Muscle of leg (tissue), 11 donors: ENCODE measurements around the gene C11orf52. TPM values are rescaled to one million over a fixed set of nuclear protein-coding genes. Genes with fewer than 3 reads are reported as not detected.

Experiments
- DNase-seq: peaks from one replicate; pipeline ENCODE4 v3.0.0; 2013
- H3K27ac ChIP-seq: one replicate; pipeline ENCODE4 v1.5.1; 2013; ENCODE audit warnings: mild to moderate bottlenecking, low read length, control low read depth
- H3K27me3 ChIP-seq: one replicate; pipeline ENCODE4 v1.6.1; 2013; ENCODE audit warnings: low read length; ENCODE audit not compliant: control insufficient read depth, insufficient read depth
- H3K36me3 ChIP-seq: one replicate; pipeline ENCODE4 v1.6.1; 2013; ENCODE audit warnings: low read length; ENCODE audit not compliant: control insufficient read depth, insufficient read depth
- H3K4me1 ChIP-seq: one replicate; pipeline ENCODE4 v1.6.1; 2013; ENCODE audit warnings: low read length; ENCODE audit not compliant: control insufficient read depth, insufficient read depth
- H3K4me3 ChIP-seq: one replicate; pipeline ENCODE4 v1.5.1; 2013; ENCODE audit warnings: low read length, control low read depth
- H3K9me3 ChIP-seq: replicated peaks from 2 replicates; pipeline ENCODE4 v1.6.1; 2013; ENCODE audit warnings: low read depth, low read length; ENCODE audit not compliant: control insufficient read depth
- WGBS: methylation state at CpG from one replicate; pipeline ENCODE4 v1.1.5; 2013; ENCODE audit warnings: missing lambda C conversion rate; ENCODE audit not compliant: insufficient coverage; 5-methylcytosine and 5-hydroxymethylcytosine counted together
- polyA plus RNA-seq, 8 donors: library from polyadenylated mRNA; unstranded; fragments of 120-200 nt; gene quantifications; one replicate each; pipeline versions ENCODE4 v1.2.1 to v1.2.3, GENCODE V29; 2013; ENCODE audit warnings: inconsistent platforms in 1 of 8, low replicate concordance in 1 of 8; ENCODE audit not compliant: insufficient read length in 8 of 8, insufficient read depth in 1 of 8
- total RNA-seq: library from RNA; stranded (reverse); fragments of 120-200 nt; gene quantifications from one replicate; pipeline ENCODE4 v1.2.4, GENCODE V29; 2013

The C11orf52 gene
- total and polyA plus RNA-seq, 9 donors: 0.93 to 4.8 (median 2.3) TPM

DNA sequence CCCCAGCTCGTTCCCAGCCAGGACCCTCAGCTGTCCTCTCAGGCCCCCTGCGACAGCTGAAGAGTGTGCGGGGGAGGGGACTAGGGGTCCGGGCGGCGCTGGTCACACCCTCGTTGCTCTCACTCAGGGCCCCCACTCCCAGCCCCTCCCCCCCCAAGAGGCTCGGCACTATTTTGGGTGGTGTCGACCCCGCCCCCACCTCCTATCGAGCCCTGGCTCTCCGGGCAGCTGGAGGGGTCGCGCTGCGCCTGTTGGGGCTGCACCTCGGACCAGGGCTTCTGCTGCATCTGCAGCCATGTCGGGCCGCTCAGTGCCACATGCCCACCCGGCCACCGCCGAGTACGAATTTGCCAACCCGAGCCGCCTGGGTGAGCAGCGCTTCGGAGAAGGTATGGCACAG lies 6.2 kb upstream of the C11orf52 start, which contains the start of gene HSPB2:
TSS of gene HSPB2 (plus strand) at position 200 of the 400 bp plus-strand sequence. CDS start at position 296, 96 bp downstream.
- Histone ChIP-seq H3K9me3 (no peaks in the 10 kb centered on the region), H3K36me3 (peaks cover 33% of the 10 kb centered on the region), H3K27ac (peak within 1 kb of the TSS; percentile 98), H3K27me3 (no peaks in the 10 kb centered on the region), H3K4me1 (peaks cover 47% of the 10 kb centered on the region), H3K4me3 (peak within 1 kb of the TSS; percentile 61)
- WGBS: 3% methylated on average over 10 of the region's 26 CpGs
- DNase-seq: peak; percentile 76

DNA sequence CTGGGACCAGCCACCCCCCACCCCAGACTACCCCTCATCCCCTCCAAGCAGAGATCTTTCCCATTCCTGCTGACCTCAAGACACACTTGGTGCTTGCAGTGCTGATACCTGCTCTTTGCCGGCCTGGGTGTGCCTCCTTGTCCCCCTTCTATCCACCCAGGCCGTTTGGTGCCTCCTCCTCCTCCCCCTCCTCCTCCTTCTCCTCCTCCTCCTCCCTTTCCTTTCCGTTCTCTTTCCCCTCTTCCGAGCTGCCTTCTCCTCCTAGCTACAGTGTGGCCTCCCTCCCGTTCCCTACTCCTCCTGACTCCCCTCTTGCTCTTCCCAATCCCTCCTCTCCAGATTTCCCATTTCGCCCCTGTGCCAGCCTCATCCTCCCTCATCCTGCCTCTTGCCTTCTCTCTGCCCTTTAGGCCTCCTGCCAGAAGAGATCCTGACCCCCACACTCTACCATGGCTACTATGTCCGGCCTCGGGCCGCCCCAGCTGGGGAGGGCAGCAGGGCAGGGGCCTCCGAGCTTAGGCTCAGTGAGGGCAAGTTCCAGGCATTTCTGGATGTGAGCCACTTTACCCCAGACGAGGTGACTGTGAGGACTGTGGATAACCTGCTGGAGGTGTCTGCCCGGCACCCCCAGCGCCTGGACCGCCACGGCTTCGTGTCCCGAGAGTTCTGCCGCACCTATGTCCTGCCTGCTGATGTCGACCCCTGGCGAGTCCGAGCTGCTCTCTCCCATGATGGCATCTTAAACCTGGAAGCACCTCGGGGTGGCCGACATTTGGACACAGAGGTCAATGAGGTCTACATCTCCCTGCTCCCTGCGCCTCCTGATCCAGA lies 5.5 kb upstream of the C11orf52 start:
- H3K9me3 ChIP-seq: no peaks in the 10 kb centered on the region
- 59% methylated on average over 16 of the region's 24 CpGs for WGBS
- no peaks in the 10 kb centered on the region for H3K27me3 ChIP-seq
- H3K4me3 ChIP-seq: peak overlapping the region; percentile 61
- peaks cover 29% of the 10 kb centered on the region for H3K36me3 ChIP-seq
- DNase-seq: peak; percentile 59
- H3K4me1 ChIP-seq: peaks cover 51% of the 10 kb centered on the region
- H3K27ac ChIP-seq: peak overlapping the region; percentile 98

DNA sequence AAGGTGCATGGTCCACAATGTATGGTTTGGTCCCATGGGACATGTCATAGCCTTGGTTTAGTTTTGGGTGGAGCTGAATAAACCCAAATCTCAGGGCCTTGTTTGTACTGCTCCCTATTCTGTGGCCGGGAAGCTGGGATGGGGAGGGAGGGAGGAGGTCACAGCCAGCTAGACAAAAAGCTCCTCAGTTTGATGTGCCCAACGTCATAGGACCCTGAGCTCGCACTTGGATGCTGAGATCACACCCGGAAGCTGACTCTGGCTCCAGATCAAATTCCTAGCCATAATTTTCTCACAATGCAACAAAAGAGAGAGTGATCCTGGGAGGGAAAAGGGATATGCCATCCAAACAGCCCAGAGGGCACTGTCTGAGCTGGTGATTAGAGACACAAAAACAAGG lies 4.7 kb upstream of the C11orf52 start:
- Histone ChIP-seq H3K27ac (peak overlapping the region; percentile 98), H3K27me3 (no peaks in the 10 kb centered on the region), H3K36me3 (peaks cover 25% of the 10 kb centered on the region), H3K9me3 (no peaks in the 10 kb centered on the region), H3K4me1 (peaks cover 56% of the 10 kb centered on the region), H3K4me3 (peak overlapping the region; percentile 61)
- 50% methylated on average over 1 of the region's 4 CpGs for WGBS
- peak; percentile 89 for DNase-seq

DNA sequence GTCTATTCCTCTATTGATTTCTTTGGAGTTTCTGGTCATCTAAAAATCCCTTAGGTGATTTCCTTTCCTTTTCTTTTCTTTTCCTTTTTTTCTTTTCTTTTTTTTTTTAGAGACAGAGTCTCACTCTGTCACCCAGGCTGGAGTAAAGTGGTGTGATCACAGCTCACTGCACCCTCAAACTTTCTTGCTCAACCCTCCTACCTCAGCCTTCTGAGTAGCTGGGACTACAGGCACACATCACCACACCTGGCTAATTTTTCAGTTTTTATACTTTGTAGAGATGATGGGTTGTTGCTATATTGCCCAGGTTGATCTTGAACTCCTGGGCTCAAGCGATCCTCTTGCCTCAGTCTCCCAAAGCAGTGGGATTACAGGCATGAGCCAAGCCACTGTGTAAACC lies 1.9 kb upstream of the C11orf52 start:
- Histone ChIP-seq H3K27me3 (no peaks in the 10 kb centered on the region), H3K4me1 (peaks cover 42% of the 10 kb centered on the region), H3K27ac (peak overlapping the region; percentile 10), H3K36me3 (peaks cover 11% of the 10 kb centered on the region), H3K4me3 (no peak overlapping the region), H3K9me3 (no peaks in the 10 kb centered on the region)
- DNase-seq: no peak
- 100% methylated on average over 1 of the region's 1 CpG for WGBS

DNA sequence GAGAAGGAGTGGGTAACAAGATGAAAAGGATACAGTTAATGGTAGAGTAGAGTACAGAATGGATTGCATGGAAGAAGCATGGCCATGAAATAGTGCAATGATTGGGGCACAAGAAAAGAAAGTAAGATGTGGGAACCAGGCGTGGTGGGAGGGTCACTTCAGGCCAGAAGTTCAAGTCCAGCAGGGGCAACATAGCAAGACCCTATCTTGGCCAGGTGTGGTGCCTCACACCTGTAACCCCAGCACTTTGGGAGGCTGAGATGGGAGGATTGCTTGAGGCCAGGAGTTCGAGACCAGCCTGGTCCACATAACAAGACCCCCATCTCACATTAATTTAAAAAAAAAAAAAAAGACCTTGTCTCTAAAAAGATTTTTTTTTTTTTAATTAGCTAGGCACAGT lies 1.4 kb upstream of the C11orf52 start:
- Histone ChIP-seq H3K4me1 (peaks cover 37% of the 10 kb centered on the region), H3K4me3 (no peak overlapping the region), H3K27me3 (no peaks in the 10 kb centered on the region), H3K9me3 (no peaks in the 10 kb centered on the region), H3K36me3 (peaks cover 11% of the 10 kb centered on the region), H3K27ac (peak overlapping the region; percentile 10)
- DNase-seq: no peak
- WGBS: 100% methylated on average over 1 of the region's 2 CpGs

DNA sequence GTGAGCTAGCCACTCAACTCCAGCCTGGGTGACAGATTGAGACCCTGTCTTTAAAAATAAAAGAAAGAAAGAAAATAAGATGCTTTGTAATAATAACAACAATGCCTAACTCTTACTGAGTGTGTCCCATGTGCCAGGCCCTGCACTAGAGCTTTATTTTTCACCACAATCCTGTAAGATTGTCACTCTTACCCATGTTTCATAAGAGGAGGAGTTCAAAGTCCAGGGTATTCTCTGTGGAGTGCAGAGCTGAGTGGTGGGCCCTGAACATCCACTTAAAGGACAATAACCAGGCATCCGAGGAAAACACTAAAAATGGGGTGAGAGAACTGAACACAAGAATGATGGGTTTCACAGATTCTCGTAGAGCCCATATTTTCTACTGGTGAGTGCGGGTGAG lies 925 bp upstream of the C11orf52 start:
- no peaks in the 10 kb centered on the region for H3K9me3 ChIP-seq
- peaks cover 33% of the 10 kb centered on the region for H3K4me1 ChIP-seq
- 83% methylated on average over 2 of the region's 3 CpGs for WGBS
- peaks cover 11% of the 10 kb centered on the region for H3K36me3 ChIP-seq
- no peak for DNase-seq
- H3K27me3 ChIP-seq: no peaks in the 10 kb centered on the region
- peak overlapping the region; percentile 81 for H3K27ac ChIP-seq
- no peak overlapping the region for H3K4me3 ChIP-seq

DNA sequence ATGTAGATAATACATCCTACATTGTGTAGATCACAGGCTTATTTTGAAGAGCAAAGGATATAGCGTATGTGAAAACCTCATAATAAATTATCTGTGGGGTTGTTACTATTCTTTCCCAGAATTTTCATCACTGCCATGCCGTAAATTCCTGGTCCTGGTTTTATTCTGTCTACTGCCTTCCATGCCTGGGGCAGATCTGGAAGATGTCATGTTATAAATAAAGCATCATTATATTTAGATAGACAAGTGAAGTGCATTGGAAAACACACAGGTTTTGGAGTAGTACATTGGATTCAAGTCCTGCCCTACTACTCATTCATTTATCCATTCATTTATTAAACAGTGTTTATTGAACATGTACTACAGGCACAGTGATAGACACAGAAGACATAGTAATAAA lies 2.2 kb downstream of the C11orf52 start:
- H3K4me3 ChIP-seq: no peak overlapping the region
- H3K4me1 ChIP-seq: peaks cover 32% of the 10 kb centered on the region
- no peak overlapping the region for H3K27ac ChIP-seq

DNA sequence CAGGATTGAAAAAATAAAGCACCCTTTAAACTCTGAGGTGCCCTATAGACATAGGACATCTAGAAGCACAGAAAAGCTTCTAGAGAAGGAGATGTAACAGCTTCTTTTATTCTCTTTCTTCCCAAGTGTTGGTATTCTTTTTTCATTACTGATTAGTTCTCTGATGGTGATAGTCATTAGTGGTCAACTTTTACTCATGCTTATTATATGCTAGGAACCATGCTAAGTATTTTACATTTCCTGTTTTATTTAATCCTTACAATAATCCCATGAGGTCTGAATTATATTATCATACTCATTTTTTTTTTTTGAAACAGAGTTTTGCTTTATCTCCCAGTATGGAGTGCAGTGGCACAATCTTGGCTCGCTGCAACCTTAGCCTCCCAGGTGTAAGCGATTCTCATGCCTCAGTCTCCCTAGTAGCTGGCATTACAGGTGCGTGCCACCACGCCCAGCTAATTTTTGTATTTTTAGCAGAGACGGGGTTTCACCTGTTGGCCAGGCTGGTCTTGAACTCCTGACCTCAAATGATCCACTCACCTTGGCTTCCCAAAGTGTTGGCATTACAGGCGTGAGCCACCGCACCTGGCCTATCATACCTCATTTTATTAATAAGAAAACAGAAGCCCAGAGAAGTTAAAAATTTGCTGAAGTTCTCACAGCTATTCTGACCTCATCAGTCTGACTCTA lies 3.0 kb downstream of the C11orf52 start:
- Histone ChIP-seq H3K9me3 (no peaks in the 10 kb centered on the region), H3K36me3 (no peaks in the 10 kb centered on the region), H3K4me3 (no peak overlapping the region), H3K4me1 (peaks cover 39% of the 10 kb centered on the region), H3K27ac (no peak overlapping the region), H3K27me3 (no peaks in the 10 kb centered on the region)
- no peak for DNase-seq
- WGBS: 89% methylated on average over 5 of the region's 7 CpGs

More for the DNA sequence above, 2.2 kb downstream of the C11orf52 start:
- H3K36me3 ChIP-seq: peaks cover 4% of the 10 kb centered on the region
- WGBS: no CpG with 5 or more reads among the region's 2 CpGs
- no peak for DNase-seq
- no peaks in the 10 kb centered on the region for H3K27me3 ChIP-seq
- H3K9me3 ChIP-seq: no peaks in the 10 kb centered on the region

DNA sequence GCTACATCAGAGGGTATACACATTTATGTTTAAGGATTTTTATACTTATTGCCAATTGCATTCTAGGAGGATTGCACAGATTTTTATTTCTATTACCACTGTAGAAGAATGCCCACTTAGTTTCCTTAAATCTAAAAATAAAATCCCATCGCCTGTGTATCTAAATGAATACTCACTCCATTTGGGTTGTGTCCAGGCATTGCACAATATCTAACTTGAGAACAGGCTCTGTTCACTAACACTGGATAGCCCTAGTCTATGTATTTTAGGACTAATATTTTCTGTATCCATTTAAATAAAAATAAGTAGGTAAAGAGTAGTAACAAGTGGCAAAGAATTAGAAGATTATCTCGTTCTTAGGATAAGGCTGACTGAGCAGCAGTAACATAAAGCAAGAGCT lies 4.1 kb downstream of the C11orf52 start:
- no peak overlapping the region for H3K4me3 ChIP-seq
- WGBS: no CpG with 5 or more reads among the region's 2 CpGs
- H3K4me1 ChIP-seq: peaks cover 39% of the 10 kb centered on the region
- DNase-seq: peak; percentile 85
- no peaks in the 10 kb centered on the region for H3K27me3 ChIP-seq
- H3K27ac ChIP-seq: peak overlapping the region; percentile 79
- no peaks in the 10 kb centered on the region for H3K9me3 ChIP-seq
- no peaks in the 10 kb centered on the region for H3K36me3 ChIP-seq

DNA sequence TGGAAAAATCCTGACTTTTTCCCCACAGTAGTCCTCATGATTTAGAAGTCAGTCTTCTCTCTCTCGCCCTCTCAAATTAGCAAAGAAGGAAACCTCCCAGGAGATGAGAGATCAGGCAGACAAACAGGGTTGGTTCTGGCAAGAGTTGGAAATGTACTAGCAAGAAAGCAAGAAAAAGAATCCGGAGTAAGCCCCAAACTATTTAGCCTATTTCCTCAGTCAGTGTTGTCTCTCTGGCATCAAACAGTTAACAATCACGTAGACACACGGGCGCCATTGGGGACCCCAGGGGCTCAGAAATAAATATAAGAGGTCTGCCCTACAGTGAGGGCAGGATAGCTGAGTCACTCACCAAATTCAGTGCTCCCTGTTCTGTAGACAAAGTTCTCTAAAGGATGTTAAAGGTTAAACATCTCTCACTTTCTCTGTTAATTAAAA lies 4.7 kb downstream of the C11orf52 start:
- peaks cover 38% of the 10 kb centered on the region for H3K4me1 ChIP-seq
- H3K9me3 ChIP-seq: no peaks in the 10 kb centered on the region
- no peak overlapping the region for H3K4me3 ChIP-seq
- DNase-seq: peak; percentile 49
- H3K36me3 ChIP-seq: no peaks in the 10 kb centered on the region
- peak overlapping the region; percentile 79 for H3K27ac ChIP-seq
- no peaks in the 10 kb centered on the region for H3K27me3 ChIP-seq
- WGBS: no CpG with 5 or more reads among the region's 5 CpGs
